Measurements from ENCODE around the gene RABAC1. TPM values are rescaled to one million over a fixed set of nuclear protein-coding genes. Genes with fewer than 3 reads are reported as not detected.
"Not testable (repeated sequence)": the region's sequence is repeated elsewhere in the genome, so short reads cannot be mapped to it uniquely, and the experiment has no call there.

The RABAC1 gene
- total RNA-seq, 1 donor from 2014 or later = 130 TPM

GRCh38 chr19:41939861-41940730 is 19.0 kb downstream of the RABAC1 start:
- TF ChIP-seq, protein P1, sequence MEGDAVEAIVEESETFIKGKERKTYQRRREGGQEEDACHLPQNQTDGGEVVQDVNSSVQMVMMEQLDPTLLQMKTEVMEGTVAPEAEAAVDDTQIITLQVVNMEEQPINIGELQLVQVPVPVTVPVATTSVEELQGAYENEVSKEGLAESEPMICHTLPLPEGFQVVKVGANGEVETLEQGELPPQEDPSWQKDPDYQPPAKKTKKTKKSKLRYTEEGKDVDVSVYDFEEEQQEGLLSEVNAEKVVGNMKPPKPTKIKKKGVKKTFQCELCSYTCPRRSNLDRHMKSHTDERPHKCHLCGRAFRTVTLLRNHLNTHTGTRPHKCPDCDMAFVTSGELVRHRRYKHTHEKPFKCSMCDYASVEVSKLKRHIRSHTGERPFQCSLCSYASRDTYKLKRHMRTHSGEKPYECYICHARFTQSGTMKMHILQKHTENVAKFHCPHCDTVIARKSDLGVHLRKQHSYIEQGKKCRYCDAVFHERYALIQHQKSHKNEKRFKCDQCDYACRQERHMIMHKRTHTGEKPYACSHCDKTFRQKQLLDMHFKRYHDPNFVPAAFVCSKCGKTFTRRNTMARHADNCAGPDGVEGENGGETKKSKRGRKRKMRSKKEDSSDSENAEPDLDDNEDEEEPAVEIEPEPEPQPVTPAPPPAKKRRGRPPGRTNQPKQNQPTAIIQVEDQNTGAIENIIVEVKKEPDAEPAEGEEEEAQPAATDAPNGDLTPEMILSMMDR (IDR thresholded peaks at IDR 0.05; ENCODE audit: insufficient read depth, low read length, poor library complexity, severe bottlenecking) = no peak
- no peaks in the 10 kb centered on the region for H3K36me3 ChIP-seq (ENCODE audit: control insufficient read depth, insufficient read depth, low read length)
- peaks cover 25% of the 10 kb centered on the region for H3K27me3 ChIP-seq (ENCODE audit: control insufficient read depth, insufficient read depth, low read length)
- H3K4me3 ChIP-seq (ENCODE audit: low read depth, low read length) = peak overlapping the region; percentile 39
- no peak for DNase-seq (ENCODE audit: low read depth)

GRCh38 chr19:41939209-41939608 is 19.9 kb downstream of the RABAC1 start:
- not testable (repeated sequence) for H3K36me3 ChIP-seq (ENCODE audit: control insufficient read depth, insufficient read depth, low read length); H3K4me3 ChIP-seq (ENCODE audit: low read depth, low read length); DNase-seq (ENCODE audit: low read depth)
- peaks cover 33% of the 10 kb centered on the region for H3K27me3 ChIP-seq (ENCODE audit: control insufficient read depth, insufficient read depth, low read length)

DNA sequence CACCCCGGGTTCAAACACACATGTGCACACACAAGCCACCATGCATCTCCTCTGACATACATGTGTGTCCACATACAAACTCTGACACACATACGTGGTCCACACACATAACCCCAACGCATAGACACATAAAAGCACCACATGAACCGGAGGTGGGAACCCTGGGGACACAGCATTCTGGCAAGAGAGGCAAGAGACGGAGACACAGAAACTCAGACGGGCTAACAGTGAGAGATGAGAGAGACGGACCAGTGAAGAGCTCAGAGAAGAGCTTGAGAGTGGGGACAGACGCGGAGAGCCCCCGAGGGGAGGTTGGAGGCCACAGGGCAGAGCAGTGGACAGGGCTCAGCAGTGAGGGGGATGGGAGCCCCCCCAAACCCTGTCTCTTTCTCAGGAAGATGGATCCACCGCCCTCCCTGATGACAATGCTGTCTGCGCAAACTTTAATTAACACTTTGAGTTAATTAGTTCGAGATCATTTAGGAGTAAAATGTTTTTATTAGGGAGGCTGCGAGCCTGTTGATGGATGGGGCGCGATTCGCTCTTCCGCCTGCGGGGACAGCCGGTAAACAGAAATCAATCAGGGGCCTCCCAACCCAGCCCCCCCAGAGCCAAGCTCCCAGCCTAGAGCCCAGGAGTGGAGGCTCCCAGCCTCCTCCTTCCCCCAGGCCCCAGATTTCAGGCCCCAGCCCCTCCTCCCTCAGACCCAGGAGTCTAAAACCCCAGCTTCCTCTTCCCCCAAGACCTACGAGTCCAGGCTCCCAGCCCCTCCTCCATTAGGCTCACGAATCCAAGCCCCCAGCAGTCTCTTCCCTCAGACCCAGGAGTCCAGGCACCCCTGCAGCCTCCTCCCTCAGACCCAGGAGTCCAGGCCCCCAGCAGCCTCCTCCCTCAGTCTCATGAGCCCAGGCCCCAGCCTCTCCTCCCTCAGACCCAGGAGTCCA is 21.3 kb downstream of the RABAC1 start:
- DNase-seq (ENCODE audit: low read depth) = no peak
- no peak overlapping the region for H3K4me3 ChIP-seq (ENCODE audit: low read depth, low read length)
- TF ChIP-seq, protein P1 (IDR thresholded peaks at IDR 0.05; ENCODE audit: insufficient read depth, low read length, poor library complexity, severe bottlenecking) = no peak
- peaks cover 45% of the 10 kb centered on the region for H3K27me3 ChIP-seq (ENCODE audit: control insufficient read depth, insufficient read depth, low read length)
- no peaks in the 10 kb centered on the region for H3K36me3 ChIP-seq (ENCODE audit: control insufficient read depth, insufficient read depth, low read length)

DNA sequence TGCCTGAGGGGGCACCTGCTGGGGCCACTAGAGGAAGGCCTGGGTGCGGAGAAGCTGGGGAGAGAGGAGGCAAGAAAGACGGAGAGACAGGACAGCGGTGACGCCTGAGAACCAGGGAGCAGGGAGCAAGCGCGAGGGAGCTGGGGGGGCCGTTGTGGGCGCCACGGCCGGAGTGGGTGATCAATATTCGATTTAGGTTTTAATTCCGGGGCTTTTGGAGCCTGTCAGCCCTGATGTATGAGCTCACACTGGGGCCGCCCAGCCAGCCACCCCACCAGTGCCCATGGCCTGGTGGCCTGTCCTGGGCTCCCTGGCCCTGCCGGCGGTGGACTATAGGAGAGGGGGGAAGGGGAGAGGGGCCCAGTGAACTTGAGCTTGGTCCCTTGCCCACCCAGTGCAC is 22.2 kb downstream of the RABAC1 start:
- Histone ChIP-seq H3K27me3 (ENCODE audit: control insufficient read depth, insufficient read depth, low read length) (peaks cover 53% of the 10 kb centered on the region), H3K4me3 (ENCODE audit: low read depth, low read length) (no peak overlapping the region), H3K36me3 (ENCODE audit: control insufficient read depth, insufficient read depth, low read length) (no peaks in the 10 kb centered on the region)
- no peak for DNase-seq (ENCODE audit: low read depth)
- TF ChIP-seq, protein P1 (IDR thresholded peaks at IDR 0.05; ENCODE audit: insufficient read depth, low read length, poor library complexity, severe bottlenecking) = no peak

GRCh38 chr19:41936416-41936850 is 22.7 kb downstream of the RABAC1 start:
- no peak overlapping the region for H3K4me3 ChIP-seq (ENCODE audit: low read depth, low read length)
- DNase-seq (ENCODE audit: low read depth) = no peak
- TF ChIP-seq, protein P1 (IDR thresholded peaks at IDR 0.05; ENCODE audit: insufficient read depth, low read length, poor library complexity, severe bottlenecking) = no peak
- H3K27me3 ChIP-seq (ENCODE audit: control insufficient read depth, insufficient read depth, low read length) = peaks cover 58% of the 10 kb centered on the region
- no peaks in the 10 kb centered on the region for H3K36me3 ChIP-seq (ENCODE audit: control insufficient read depth, insufficient read depth, low read length)

All from kidney epithelial cell (primary cell).